Mucosa of stomach (tissue), 1 donor: ENCODE data around the gene DCHS1.

Experiments used
- H3K27me3 ChIP-seq: one replicate; pipeline ENCODE4 v1.7.0; 2013; ENCODE audit warnings: mild to moderate bottlenecking, low read length; ENCODE audit not compliant: control insufficient read depth, insufficient read depth
- H3K36me3 ChIP-seq: one replicate; pipeline ENCODE4 v1.7.0; 2013; ENCODE audit warnings: low read length; ENCODE audit not compliant: control insufficient read depth, insufficient read depth
- H3K4me1 ChIP-seq: one replicate; pipeline ENCODE4 v1.7.0; 2013; ENCODE audit warnings: mild to moderate bottlenecking, low read length; ENCODE audit not compliant: control insufficient read depth, insufficient read depth
- H3K4me3 ChIP-seq: one replicate; pipeline ENCODE4 v1.7.0; 2013; ENCODE audit warnings: low read length
- H3K9ac ChIP-seq: one replicate; pipeline ENCODE4 v1.7.0; 2013; ENCODE audit warnings: mild to moderate bottlenecking, low read length, moderate library complexity
- H3K9me3 ChIP-seq: one replicate; pipeline ENCODE4 v1.7.0; 2013; ENCODE audit warnings: mild to moderate bottlenecking, low read length, moderate library complexity; ENCODE audit not compliant: control insufficient read depth
- donor health status: Pancreatic carcinoma.

Gene DCHS1

DNA sequence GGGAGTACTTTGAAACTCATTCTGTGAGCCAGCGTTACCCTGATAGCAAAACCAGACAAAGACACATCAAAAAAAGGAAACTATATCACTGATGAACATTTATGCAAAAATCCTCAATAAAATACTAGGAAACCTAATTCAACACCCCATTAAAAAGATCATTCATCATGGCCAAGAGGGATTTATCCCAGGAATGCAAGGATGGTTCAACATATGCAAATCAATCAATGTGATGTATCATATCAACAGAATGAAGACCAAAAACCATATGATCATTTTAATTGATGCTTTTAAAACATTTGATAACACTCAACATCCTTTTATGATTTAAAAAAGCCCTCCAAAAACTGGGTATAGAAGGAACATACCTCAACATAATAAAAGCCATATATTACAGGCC is 72.0 kb downstream of the DCHS1 start:
- Histone ChIP-seq H3K4me1 (no peaks in the 10 kb centered on the region), H3K9me3 (no peaks in the 10 kb centered on the region), H3K36me3 (no peaks in the 10 kb centered on the region), H3K4me3 (no peak overlapping the region), H3K27me3 (no peaks in the 10 kb centered on the region), H3K9ac (no peak overlapping the region)

DNA sequence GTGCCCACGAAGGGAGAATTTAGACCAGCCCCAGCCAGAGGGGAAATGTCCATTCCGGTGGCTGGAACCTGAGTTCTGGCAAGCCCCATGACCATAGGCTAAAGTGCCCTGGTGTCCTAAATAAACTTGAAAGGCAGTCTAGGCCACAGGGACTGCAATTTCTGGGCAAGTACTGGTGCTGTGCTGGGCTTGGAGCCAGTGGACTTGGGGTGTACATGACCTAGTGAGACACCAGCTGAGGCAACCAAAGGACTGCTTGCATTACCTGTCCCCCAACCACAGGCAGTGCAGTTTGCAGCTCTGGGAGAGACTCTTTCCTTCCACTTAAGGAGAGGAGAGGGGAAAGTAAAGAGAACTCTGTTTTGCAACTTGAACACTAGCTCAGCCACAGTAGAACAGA is 75.9 kb downstream of the DCHS1 start:
- H3K27me3 ChIP-seq = no peaks in the 10 kb centered on the region
- no peaks in the 10 kb centered on the region for H3K9me3 ChIP-seq
- H3K36me3 ChIP-seq = no peaks in the 10 kb centered on the region
- H3K4me1 ChIP-seq = no peaks in the 10 kb centered on the region
- H3K9ac ChIP-seq = no peak overlapping the region
- H3K4me3 ChIP-seq = no peak overlapping the region

DNA sequence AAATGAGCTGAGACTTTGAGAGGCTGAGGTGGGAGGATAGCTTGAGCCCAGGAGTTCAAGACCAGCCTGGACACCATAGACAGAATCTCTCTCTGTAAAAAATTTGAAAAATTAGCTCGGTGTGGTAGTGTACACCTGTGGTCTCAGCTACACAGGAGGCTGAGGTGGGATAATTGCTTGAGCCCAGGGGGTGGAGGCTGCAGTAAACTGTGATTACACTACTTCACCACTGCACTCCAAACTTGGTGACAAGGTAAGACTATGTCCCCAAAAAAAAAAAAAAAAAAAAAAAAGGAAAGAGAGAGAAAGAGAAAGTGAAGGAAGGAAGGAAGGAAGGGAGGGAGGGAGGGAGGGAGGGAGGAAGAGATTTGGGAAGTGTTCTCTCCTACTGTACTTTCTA is 77.5 kb downstream of the DCHS1 start:
- no peaks in the 10 kb centered on the region for H3K9me3 ChIP-seq

DNA sequence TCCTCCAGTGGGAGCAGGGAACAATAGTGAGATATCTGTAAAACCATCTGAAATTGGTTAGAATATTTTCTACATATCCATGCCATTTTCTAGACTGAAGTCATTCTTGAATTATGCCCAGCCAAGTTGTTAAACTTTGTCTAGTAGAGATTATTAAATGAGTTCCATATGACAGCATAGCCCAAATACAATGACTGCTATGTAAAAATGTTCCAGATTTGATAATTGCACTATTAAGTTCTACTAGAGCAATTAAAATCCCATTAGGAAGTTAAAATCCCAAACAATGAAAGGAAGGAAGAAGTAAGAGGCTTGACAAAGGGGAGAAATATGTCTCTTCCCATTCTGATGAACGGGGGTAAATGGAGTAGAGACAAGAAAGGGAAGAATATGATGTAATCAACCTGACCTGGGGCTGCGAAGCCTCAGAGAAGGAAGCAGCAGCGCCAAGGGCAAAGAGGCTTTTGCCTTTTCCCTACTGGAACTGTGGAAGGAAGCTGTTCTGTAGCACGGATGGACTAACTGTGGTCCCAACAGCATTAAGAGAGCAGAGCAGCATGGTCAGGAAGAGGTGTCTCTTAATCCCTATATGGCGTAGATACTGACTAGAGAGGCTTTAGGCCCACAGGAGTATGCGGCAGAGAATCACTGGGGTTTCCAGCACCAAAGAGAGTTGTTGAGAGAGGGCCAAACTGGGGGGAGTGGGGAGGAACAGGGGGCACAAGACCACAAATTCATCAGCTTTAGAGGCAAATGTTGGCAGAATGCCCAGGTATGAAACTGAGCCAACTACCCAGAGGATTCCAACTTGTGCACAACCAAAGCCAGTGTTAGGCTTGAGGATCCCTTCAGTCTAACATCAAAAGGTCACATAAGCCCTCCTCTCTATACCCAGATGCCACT is 78.9 kb downstream of the DCHS1 start:
- Histone ChIP-seq H3K9ac (no peak overlapping the region), H3K9me3 (no peaks in the 10 kb centered on the region), H3K4me3 (no peak overlapping the region), H3K36me3 (no peaks in the 10 kb centered on the region), H3K27me3 (no peaks in the 10 kb centered on the region), H3K4me1 (no peaks in the 10 kb centered on the region)

More for the DNA sequence above, 77.5 kb downstream of the DCHS1 start:
- Histone ChIP-seq H3K9ac (no peak overlapping the region), H3K27me3 (no peaks in the 10 kb centered on the region), H3K4me1 (no peaks in the 10 kb centered on the region), H3K4me3 (no peak overlapping the region), H3K36me3 (no peaks in the 10 kb centered on the region)

DNA sequence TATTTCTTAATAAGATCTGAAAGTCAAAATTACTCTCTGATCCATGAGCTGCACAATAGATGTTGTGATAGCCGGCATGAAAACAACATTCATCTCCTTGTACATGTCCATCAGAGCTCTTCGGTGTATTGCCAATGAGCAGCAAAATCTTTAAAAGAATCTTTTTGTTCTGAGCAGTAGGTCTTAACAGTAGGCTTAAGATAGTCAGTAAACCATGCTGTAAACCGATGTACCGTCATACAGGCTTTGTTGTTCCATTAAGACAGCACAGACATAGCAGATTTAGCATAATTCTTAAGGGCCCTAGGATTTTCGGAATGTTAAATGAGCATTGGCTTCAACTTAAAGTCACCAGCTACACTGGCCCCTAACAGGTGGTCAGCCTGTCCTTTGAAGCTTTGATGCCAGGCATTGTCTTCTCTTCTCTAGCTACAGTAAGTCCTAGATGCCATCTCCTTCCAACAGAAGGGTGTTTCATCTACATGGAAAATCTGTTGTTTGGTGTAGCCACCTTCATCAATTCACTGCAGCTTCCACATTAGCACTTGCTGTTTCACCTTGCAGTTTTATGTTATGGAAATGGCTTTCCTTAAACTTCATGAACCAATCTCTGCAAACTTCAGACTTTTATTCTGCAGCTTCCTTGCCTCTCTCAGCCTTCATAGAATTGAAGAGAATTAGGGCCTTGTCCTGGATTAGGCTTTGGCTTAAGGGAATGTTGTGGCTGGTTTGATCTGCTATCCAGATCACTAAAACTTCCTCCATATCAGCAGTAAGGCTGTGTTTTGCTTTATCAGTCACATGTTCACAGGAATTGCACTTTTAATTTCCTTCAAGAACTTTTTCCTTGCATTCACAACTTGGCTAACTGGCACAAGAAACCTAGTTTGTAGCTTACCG is 80.5 kb downstream of the DCHS1 start:
- no peaks in the 10 kb centered on the region for H3K4me1 ChIP-seq
- no peaks in the 10 kb centered on the region for H3K36me3 ChIP-seq
- no peaks in the 10 kb centered on the region for H3K9me3 ChIP-seq
- H3K27me3 ChIP-seq = no peaks in the 10 kb centered on the region
- H3K4me3 ChIP-seq = no peak overlapping the region
- H3K9ac ChIP-seq = no peak overlapping the region

DNA sequence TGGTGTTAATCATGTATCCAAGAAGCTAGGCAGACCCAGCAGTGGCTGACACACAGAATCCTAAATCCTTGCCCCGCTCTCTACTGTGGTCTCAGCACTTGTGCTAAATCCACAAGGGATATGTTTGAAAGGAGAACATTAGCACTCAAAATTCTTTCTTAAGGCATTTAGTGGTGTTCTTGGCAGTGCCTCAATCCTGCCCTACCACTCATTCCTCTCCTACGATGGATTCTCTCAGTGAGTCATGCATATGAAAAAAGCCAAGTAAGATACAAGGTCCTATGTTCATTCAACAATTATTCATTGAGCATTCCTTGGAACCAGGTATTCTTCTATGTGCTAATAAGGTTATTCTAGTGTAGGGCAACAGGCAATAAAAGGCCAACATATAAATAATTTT is 83.4 kb downstream of the DCHS1 start:
- Histone ChIP-seq H3K36me3 (no peaks in the 10 kb centered on the region), H3K9ac (no peak overlapping the region), H3K4me1 (peaks cover 6% of the 10 kb centered on the region), H3K9me3 (no peaks in the 10 kb centered on the region), H3K4me3 (no peak overlapping the region), H3K27me3 (no peaks in the 10 kb centered on the region)

DNA sequence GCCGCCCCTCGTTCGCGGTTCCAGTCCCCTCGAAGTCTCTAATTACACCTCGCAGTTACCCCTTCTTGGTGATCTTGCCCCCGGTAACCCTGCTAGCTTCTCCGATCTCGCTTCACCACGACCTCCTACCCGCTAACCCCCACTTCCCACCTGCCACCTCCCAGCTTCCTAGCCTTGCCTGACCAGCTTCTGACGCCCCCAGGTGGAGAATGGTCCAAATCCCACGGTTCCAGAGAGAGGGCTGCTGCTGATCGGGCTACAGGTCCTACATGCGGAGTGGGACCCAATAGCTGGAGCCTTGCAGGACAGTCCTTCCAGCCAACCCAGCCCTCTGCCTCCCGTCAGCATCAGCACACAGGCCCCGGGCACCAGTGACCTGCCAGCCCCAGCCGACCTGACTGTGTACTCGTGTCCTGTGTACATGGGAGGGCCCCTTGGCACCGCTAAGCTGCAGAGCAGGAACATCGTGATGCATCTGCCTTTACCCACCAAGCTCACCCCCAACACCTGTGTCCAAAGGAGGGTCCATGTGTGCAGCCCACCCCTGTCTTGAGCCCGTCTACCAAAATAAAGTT is 84.1 kb downstream of the DCHS1 start:
- no peak overlapping the region for H3K9ac ChIP-seq
- H3K4me1 ChIP-seq = peaks cover 6% of the 10 kb centered on the region
- no peak overlapping the region for H3K4me3 ChIP-seq

More for the DNA sequence above, 84.1 kb downstream of the DCHS1 start:
- no peaks in the 10 kb centered on the region for H3K9me3 ChIP-seq
- no peaks in the 10 kb centered on the region for H3K36me3 ChIP-seq
- no peaks in the 10 kb centered on the region for H3K27me3 ChIP-seq
